GM13976 (cell line): Measurements from ENCODE around the gene MS4A12.

ENCODE experiments used
- DNase-seq: peaks from one replicate; pipeline ENCODE4 v3.0.0; 2012; ENCODE audit warnings: low spot score
- in situ Hi-C: fragments of 300-500 bp; cut with MboI; formaldehyde crosslinking; loops from one replicate; pipeline ENCODE4 v1.12.0; 2022; ENCODE audit warnings: low sequenced_read_pairs, mixed read lengths, inconsistent platforms; ENCODE audit not compliant: unreplicated experiment
- TF ChIP-seq, protein P1 (sequence below): IDR thresholded peaks from 2 replicates; pipeline ENCODE4 v1.5.1; 2012; ENCODE audit warnings: borderline replicate concordance, mild to moderate bottlenecking; ENCODE audit not compliant: insufficient read depth; ENCODE audit errors: extremely low read depth, missing control alignments, control extremely low read depth

Gene MS4A12

DNA sequence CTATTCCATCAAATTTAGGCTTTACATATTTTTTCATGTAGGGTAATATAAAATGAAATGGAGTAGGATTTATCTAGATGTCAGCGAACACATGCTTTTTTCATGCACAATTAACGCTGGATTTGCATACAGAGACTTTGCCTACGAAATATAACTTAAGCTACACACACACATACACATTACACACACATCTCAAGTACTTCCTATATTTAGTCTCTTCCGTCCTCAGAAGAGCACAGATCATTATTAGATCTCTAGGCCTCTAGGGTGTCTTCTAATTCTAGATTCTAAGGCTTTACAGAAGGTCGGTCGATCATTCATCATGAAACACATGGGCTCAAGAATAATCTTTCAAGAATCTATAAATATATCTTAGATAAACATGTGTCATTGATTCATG, 18.8 kb downstream of the MS4A12 start:
- DNase-seq, result no peak
- TF ChIP-seq, protein P1, sequence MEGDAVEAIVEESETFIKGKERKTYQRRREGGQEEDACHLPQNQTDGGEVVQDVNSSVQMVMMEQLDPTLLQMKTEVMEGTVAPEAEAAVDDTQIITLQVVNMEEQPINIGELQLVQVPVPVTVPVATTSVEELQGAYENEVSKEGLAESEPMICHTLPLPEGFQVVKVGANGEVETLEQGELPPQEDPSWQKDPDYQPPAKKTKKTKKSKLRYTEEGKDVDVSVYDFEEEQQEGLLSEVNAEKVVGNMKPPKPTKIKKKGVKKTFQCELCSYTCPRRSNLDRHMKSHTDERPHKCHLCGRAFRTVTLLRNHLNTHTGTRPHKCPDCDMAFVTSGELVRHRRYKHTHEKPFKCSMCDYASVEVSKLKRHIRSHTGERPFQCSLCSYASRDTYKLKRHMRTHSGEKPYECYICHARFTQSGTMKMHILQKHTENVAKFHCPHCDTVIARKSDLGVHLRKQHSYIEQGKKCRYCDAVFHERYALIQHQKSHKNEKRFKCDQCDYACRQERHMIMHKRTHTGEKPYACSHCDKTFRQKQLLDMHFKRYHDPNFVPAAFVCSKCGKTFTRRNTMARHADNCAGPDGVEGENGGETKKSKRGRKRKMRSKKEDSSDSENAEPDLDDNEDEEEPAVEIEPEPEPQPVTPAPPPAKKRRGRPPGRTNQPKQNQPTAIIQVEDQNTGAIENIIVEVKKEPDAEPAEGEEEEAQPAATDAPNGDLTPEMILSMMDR, result no peak

DNA sequence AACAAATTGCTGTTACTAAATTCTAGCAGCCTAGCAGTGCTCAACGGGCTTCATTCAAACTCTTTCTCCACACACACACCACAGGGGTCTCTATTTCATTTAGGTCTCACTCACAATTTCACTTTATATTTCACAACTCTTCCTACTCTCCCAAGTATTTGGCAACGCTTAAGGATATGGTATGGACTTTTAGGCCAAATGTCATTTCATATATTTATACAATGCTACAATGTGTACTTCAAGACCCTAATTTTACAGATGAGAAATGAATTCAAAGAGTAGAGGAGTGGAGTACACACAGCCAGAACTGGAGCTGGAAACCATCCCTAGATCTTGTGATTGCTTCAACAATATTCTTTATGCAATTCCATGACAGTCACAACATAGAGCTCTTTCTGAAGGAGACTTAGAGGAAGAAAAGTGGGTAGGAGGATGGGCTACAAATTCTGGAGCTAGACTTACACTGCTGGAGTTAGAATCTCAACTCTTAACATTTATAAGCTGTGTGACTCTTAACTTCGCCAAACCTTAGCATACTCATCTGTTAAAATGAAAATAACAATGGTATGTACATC, 20.2 kb downstream of the MS4A12 start:
- TF ChIP-seq, protein P1, result no peak
- in situ Hi-C loops, result no loop called here
- no peak for DNase-seq

More for the DNA sequence above, 18.8 kb downstream of the MS4A12 start:
- in situ Hi-C loops, result no loop called here

DNA sequence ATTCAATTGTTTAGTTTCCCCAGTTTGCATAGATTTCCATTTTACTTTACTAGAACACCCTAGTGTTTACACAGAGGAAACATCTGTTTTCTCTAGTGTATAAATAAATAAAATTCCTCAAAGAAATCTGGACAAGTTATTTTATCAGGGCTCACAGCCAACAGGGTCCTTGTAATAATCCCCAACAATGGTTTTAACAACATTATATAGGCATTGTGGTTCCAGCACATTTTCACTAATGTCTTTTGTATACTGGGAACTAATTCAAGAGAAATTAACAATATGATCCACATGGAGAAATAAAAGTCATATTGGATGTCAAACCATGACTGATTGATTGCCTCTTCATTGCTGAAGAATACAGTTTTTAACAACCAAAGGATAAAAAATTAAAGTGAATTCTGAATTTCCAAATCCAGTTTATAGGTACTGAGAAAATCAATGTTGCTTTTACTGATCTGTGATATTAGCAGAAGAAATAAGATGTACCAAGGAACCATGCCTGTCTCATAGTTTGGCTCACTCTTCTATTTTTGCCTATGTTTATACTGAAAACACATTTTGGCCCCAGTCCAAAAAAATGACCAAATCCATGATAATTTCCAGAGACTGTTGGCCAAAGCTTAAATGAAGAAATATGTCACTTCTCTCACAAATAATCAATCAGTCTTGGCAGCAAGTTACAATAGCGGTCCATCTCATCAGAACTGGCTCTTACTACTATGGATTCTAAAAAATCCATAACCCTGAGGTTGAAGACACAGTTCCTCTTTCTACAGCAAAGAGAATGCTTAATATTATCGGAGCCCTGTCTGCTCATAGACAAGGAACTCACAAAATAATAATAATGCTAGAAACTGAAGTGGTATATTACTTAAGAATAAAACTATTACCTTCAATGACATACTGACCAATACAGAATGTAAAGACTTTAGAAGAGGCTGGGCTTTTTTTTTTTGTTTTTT, 21.2 kb downstream of the MS4A12 start:
- TF ChIP-seq, protein P1, result no peak
- DNase-seq, result no peak
- in situ Hi-C loops, result no loop called here

DNA sequence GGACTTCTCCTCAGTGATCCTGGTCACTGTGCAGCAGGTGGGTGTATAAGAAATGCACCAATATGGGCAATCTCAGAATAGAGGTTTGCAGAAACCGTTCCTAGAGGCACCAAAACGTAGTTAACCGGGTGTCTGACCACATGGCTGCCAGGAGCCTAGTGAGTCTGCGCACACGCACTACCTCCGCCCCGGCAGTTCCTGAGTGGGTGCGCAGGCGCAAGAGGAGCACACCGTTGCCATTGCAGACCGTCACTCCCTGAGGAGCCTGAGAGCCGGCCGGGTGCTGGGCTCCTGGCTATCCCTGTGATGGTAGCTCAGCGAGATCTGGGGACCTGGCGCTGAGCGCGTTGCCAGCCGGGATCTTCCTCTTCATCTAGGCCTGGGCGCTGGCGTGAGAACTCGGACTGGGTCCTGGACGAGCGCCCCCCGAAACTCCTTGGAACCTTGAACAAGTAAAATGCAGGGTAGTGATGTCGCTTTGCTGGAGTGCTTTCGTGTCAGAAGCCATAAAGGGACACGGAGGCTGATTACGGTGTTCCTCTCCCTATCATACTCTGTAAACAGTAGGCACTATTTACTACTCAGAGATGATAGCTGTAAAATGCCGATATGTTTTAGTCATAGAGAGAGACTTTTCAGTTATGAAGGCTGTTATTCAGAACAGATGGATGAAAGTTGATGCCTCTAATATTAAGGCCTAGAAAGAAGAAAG, 22.7 kb downstream of the MS4A12 start, which contains the start of gene MS4A13:
TSS of gene MS4A13 (plus strand) at position 249 of the 712 bp plus-strand sequence. CDS start 2,692 bp downstream, outside the sequence.
- TF ChIP-seq, protein P1, result no peak
- no peak for DNase-seq
- in situ Hi-C loops, result no loop called here

DNA sequence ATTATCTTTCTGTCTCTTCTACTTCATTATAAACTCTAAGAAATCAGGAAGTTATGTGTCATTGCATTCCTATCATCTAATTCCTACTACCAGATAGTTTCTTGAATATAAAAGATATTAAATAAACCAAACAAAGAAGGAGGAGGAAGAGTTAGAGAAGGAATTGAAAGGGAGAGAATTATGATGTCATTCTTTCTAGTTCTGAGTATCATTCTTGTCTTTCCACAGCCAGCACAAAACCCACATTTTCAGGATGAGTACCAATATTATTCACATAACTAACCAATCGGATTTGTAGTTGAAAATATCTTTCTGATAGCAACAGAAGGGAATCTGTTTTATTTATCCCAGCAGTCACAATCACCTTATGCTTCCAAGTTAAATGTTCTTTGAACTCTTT, 35.9 kb downstream of the MS4A12 start:
- TF ChIP-seq, protein P1, result no peak
- DNase-seq, result no peak
- in situ Hi-C loops, result no loop called here

DNA sequence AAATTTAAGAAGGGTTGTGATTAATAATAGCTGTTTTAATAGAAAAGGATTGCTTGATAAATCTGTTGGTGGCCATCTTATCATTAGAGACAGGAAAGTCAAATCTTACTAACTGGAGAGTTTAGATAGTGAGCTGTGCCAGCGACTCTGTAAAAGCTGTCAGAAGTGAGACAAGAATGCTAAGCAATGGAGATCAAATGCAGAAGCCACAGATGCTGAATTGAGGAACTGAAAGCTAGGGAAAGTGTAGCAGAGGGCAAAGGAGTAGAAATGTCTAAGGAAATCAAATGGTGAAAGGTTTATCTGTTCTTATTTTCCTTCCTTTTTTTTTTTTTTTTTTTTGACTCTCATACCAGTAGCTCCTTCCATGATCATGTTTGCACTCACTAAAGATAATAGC, 36.4 kb downstream of the MS4A12 start:
- TF ChIP-seq, protein P1, result no peak
- DNase-seq, result peak; percentile 39
- in situ Hi-C loops, result no loop called here
